GM21723 (cell line): Measurements from ENCODE around the gene FBLN2.

Experiments
- ATAC-seq: cut with Tn5 transposase; IDR thresholded peaks from one replicate; pipeline ENCODE4 v1.9.1; 2021; ENCODE audit warnings: mild to moderate bottlenecking, moderate library complexity; ENCODE audit not compliant: unreplicated experiment

FBLN2 gene

DNA sequence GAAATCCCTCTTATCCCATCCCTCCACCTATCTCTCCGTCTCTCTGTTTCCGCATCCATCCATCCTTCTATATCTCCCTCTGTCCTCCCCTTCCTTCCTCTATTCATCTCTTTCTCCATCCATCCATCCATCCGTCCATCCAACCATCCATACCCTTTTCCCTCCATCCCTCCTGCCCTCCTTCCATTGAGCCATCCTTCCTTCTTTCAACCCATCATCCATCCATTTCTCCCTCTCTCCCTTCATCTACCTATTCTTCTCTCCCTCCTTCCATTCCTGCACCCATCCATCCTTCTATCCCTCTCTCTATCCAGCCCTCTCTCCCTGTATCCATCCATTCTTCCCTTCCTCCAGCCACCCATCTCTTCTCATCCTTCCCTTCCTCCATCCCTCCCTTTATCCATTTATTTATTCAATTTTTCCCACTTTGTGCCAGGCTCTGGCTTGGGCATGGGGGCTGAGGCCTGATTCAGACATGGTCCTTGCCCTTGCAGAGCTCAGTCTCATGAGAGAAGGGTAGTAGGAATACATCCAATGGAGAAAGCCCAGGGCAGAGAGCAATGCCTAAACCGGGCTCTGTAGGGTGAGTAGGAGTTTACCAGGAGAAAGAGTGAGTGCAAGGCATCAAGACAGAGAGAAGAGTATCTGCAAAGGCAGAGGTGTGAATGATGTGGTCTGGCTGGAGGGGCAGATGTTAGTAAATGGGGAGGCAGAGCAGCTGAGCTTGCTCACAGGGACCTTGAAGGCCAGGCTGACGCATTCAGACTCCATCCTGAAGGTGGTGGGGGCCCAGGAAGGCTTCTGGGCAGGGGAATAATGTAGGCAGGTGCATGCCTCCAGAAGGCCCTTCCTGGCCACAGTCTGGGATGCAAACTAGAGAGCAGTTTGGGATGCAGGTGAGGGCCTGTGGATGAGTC, 19.5 kb upstream of the FBLN2 start:
- ATAC-seq = no peak

DNA sequence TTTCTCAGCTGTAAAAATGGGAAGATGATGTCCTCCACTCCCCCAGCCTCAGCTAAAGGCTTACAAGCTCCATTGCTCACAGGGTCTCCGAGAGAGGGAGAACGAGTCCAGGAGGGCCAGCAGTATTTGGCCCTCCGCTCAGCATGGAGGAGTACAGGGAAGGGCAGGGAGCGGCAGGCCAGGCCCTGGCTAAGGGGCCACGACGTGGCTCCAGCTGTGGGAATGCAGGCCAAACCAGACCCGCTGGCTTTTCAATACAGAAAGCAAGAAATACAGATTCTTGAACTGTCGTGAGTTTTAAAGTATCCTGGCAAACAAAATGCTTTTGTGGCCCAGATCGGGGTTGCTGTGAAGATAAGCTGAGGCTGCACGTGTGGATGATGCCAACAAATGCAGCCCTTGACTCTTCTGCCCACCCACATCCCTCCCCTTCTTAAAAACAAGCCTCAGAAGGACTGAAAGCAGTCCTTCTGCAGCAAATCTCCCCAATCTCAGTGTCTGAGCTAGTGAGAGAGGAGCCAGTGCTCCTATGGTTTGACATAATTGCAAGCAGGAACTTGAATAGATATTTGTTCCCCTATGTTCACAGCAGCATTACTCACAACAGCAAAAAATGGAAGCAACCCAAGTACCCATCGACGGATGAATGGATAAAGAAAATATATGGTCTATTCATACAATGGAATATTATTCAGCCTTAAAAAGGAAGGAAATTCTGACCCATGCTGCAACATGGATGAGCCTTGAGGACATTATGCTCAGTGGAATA, 18.5 kb upstream of the FBLN2 start:
- ATAC-seq = no peak

DNA sequence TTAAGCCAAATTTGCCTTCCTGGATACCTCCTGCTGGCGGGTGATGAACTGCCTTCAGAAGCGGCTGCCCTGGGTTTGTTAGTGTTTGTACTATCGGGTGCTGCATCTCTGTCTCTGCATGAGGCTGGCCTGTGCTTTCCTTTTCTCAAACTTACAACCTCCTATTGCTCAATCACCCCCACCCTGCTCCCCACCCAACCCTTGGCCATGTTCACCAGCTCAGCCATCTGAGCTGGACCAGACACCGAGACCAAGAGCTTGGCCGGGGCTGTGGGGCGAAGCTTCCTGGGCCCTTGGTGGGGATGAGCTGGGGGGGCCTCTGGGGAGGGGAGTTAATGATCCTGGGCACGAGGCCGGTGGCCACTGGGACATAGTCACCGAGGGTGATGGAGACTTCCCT, 16.8 kb upstream of the FBLN2 start:
- ATAC-seq = no peak

DNA sequence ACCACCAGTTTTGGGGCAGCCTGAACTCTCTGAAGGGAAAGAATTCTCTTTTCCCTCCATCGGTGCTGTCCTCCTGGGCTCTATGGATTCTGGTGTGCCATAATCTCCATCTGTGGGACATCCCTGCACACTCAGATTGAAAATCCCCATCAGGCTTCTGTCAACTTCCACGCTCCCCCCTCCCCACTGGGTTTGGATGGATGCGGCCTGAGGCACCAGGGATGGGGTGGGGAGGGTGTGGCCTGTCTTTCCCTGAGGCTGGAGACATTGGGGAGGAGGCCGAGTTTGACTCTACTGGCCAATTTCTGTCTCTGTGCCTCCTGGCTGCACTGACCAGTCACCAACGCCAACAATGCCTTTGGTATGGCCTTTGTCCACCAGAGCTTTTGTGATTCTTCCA, 16.3 kb upstream of the FBLN2 start:
- no peak for ATAC-seq

DNA sequence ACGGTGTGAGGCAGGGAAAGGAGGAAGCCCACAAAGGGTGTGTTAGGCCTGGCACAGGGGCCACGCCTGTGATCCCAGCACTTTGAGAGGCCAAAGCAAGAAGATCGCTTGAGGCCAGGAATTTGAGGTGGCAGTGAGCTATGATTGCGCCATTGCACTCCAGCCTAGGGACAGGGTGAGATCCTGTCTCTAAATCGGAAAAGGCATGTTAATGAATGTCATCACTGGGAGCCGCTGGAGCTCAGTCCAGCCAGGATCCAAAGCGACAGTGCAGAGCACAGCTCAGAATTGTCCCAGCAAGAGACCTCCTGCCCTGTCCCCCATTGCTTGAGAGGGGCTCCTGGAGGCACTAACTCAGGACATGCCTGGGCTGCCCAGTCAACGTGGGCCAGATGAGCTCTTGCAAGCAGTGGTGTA, 15.0 kb upstream of the FBLN2 start:
- ATAC-seq = no peak

DNA sequence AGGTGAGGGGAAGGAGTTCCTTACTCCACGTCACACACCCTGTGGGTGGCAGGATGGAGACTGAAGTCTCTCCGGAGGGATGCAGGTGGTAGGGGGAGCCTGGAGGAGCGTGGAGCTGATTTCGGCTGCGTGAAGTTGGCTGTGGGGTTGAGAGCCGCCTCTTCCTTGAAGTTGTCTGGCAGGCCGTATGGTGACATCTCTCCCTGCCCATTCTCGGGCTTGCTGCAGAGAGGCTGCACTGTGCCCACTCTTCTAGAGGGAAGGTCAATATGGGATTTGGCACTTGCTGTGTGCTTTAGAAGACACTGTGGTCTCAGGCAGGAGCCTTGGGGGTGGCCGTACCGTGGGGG, 13.4 kb upstream of the FBLN2 start:
- no peak for ATAC-seq

DNA sequence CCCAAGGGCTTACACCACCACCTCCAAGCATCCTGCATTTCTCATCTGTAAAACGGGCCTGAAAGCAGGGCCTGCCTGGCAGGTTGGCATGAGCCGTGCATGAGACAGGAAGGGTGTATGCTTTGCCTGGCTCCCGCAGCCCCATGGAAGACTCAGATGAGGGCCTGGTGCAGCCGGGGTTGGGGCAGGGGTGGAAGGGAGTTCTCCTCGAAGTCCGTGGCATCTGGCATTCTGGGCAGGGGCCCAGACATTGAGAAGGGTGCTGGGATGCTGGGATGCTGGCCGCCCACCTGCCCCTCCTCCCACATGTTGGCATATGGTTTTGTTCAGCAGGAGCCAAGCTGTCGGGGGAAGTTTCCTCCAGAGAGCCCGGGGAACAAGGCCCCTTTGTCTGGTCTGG, 13.0 kb upstream of the FBLN2 start:
- ATAC-seq = no peak

DNA sequence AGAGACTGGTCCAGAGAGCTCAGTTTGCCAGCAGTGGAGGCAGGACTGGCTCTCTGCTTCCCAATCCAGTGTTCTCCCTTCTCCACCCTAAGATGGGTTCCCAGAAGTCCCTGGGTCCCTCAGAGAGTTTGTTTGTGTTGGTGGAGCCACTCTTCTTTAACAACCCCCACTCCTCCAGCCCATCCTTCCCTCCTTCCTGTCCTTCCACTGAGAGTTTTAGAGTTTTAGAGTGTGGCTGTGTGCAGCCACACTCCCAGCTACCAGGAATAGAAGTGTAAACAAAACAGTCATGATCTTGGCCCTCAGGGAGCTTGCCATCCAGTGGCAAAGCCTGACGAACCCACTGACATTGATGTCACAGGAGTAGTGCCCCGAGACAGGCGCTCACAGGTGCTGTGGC, 12.5 kb upstream of the FBLN2 start:
- ATAC-seq = no peak

DNA sequence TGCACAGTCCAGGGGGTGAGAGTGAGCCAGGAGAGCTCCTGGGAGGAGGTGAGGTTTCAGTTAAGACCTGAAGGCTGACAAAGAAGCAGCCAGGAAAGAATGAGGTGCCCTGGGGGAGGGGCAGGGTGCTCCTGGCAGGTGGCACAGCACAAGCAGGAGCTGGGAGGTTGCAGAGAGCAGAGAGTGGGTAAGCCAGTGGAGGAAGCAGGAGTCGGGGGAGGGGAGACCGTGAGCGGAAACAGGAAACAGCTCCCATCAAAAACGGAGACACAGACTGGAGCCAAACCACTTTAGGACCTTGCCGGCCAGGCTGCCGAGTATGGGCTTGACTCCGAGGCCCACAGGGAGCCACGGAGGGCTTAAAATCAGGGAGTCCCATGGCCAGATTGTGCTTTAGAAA, 12.1 kb upstream of the FBLN2 start:
- no peak for ATAC-seq

DNA sequence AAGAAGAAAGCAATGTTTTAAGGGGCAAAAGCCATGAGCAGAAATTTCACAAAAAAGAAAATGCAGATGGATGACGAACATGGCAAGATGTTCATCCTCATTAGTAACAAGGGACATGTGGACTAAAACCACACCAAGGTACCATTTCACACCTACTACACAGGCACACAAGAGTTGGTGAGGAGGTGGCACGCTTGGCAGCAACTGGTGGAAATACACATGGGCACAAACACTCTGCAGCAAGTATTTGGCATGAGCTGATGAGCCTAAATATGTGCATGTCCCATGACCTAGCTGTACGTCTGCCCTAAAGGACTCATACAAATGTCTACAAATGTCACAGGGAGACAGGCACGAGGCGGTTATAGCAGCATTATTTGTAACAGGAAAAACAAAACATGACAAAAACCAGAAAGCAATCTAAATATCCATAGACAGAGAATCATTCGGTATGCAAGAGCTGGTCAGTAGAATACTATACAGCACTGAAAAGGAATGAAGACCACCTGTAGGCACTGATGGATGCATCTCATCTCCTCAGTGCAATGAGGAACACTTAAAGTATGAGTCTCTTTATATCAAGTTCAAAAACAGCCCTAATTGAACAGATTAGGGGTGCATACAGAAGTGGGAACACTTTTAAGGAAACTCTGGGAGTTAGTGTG, 11.5 kb upstream of the FBLN2 start:
- no peak for ATAC-seq

DNA sequence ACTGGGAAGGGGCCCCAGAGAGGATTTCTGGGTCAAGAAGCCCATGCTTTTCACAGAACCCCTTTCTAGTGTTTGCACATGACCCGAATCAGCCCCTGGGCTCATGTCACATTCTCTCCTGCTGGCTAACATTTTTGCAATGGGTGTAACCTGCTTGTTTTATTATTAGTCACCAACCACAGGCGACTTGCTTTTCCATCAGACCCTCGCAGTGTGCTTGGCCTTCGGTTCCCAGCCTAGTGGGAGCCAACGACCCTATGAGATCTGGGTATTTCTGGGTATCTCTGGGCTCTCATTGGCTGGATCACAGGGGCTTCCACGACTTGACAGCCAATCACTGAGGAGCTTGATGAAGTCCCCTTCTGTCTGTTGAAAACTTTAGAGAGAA, 11.0 kb upstream of the FBLN2 start:
- ATAC-seq = no peak

DNA sequence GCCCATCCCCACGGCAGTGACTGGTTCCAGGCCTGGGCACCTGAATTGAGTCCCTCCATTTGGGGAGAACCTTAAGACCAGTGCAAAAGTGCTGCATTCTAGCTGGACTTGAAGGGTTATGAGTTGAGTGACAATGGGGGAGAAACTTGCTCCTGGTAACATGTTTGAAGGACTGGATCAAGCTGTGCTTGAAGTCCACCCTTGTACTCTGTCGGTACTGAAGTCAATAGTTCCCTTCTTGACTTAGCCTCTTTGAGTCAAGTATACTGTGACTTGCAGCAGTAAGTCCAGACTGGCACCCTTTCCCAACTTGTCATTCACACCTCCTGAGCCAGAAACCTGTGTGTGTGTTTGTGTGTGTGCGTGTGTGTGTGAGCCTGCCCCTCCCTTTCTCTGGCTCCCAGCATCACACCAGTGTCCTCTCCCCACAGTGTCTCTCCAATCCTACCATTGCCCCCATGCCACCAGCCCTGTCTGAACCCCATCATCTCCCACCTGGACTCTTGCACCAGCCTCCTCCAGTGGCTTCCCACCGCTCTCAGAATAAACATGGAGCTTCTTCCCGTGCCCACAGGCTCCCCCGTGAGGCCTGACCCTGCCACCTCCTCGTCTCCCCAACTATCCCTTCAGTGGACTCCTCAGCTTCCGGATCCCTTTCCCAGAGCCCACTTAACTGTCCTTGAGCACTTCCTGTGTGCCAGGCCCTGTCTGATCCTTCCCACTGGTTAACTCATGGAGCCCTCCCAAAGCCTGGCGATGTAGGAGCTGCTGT, 10.2 kb upstream of the FBLN2 start:
- ATAC-seq = no peak

DNA sequence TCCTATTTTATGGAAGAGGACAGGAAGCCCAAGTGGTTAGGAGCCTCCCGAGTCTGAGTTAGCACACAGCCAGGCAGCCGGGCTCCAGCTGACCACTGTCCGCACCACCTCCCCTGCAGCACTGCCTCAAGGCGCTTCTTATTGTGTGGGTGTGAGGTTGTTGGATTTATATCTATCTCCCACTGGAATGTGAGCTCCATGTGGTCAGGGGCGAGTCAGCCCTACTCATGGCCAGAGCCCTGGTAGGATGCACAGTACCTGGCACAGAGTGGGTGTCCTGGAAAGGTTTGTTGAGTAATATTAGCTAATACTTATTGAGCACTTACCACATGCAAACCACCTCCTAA, 9.7 kb upstream of the FBLN2 start:
- ATAC-seq = no peak

DNA sequence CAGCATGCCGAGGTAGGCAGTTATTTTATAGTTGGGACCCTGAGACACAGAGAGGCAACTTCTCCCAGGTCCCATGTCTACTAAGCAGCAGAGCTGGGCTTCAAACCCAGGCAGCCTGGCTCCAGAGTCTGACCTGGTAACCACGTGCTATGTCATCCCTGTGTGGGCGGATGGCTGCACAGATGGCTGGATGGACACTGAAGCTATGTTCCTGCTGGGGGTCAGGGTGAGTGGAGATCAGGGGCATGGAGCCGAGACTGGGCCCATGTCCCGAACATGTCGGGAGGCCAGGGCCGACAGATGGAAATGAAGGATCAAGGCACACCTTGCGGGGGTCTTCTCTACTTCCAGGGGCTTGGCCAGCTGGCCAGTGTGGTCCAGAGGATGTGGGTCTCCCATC, 9.3 kb upstream of the FBLN2 start:
- ATAC-seq = no peak

DNA sequence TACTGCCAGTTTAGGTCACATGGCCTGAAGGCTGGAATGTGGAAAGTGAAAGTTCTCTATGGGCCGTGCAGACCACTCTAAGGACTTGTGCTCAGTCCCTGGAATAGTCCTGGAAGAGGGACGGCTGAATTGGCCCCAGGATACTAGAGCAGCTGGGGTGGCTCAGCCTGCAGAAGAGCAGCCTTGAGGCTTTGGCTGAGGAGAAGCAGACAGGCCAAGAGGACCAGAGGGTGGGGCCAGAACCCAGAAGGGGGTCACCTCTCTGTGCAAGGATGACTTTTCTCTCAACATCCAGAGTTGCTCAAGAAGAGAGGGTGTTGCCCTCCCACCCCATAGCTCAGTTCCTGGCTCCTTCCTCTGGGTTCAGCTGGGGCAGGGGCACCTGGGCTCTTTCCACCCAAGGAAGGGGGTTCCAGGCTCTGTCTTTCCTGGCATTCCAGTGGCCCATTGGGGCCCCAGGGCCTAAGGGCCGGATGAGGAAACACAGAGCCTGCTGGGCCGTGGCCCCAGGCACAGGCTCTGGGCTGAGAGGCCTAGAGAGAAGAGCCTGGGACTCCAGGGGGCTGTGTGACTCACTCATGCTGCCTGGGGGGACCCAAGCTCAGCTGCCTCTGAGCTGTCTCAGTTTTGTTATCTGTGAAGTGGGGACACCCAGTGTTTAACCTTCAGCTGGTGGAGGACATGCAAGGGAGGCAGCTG, 8.5 kb upstream of the FBLN2 start:
- no peak for ATAC-seq

DNA sequence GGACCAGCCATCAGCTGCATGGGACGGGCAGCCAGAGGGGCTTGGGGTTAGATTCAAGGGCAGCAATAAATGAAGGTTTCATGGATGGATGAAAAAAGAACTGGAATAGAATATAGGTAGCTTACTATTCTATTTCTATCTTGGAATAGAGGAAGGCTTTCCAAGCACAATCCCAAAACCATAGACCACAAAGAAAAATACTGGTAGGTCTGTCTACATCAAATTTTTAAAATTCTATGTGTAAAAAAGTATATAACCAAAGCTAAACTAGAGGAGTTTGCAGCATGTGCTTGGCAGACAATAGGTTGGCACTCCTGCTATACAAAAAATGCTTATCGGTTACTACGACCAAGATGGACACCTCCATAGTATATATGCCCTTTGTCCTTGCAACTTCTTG, 7.2 kb upstream of the FBLN2 start:
- no peak for ATAC-seq

DNA sequence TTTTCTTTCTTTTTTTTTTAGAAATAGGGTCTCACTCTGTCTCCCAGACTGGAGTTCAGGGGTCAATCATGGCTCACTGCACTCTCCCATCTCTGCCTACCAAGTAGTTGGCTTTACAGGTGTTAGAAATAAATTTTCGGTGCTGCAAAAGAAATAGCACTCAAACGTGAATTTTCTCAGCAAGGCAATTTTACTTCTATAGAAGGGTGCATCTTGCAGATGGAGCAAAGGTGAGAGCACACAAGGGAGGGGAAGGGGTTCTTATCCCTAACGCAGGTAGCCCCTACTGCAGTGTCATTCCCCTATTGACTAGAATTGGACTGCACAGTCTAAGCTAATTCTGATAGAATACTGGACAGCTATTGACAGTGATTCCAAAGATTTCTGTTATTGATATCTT, 6.8 kb upstream of the FBLN2 start:
- no peak for ATAC-seq

DNA sequence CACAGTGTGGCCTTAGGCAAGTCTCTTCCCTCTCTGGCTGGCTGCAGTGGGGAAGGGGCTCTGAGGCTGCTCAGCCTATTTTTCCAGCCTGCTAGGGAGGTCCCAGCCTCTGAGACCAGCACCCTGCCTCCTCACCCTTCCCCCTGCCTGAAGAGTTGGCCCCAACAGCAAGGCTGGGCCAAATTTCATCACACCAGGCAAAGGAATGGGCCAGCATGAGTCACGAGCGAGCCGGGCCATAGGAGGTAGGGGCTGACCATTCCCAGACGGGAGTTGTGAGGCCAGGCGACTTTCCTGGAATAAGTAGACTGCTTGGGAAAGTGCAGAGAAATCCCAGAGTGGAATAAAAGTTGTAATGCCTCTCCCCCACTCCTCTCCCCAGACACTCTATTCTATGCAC, 5.7 kb upstream of the FBLN2 start:
- no peak for ATAC-seq

DNA sequence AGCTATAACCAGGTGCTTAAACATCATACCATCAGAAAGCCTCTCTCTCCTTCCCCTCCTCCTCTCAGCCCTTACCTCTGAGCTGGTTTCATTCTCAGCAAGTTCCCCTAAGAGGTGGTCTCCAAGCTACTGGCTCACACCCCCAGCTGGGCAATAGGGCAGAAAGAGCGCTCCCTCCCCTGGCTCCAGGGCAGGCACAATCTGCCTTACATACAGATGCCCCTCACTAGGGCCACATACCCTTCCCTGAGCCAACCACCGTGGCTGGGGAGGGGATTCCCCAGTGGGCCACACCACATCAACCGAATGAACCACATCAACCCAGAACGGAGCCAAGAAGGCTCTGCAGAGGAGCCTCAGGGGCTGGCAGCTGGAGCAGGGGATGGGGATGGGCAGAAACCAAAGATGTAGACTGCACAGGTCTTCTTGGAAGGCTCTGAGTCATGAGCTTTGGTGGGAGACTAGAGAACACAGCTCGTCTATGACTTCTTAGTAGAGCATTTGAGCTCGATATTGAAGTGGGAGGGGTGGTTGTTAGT, 4.6 kb upstream of the FBLN2 start:
- no peak for ATAC-seq

DNA sequence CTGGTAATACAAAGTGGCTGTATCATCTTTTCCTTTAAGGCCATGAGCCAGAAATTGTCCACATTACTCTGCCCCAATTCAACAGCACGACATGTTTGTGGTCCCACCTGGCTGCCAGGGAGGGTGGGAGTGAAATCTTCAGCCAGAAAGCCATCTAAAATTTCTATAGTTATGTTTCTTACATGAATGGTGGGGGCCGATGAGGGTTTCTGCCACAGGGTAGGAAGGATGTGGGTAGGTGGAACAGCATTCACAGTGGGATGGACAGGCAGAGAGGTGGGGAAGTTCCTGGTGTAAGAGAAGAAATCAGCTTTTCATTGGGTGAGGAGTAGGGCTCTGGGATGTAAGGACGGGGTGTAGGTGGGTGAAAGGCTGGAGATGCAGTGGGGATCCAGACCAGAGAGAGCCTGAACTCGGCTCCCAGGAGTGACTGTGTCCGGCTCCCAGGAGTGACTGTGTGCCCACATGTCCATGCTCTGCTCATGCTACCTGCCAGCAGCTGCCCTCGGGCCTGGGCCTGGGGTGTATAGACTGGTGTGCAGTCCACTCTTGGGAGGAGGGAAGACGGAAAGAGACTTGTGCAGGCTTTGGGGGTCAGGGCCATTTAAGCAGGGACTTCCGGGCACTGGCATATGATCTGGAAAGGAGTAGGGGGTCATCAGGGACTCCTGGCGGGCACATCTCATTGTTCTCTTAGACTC, 3.8 kb upstream of the FBLN2 start:
- ATAC-seq = no peak
